ENCODE results near the gene SLC38A10. TPM values are rescaled to one million over a fixed set of nuclear protein-coding genes. Genes with fewer than 3 reads are reported as not detected.

The SLC38A10 gene
- total RNA-seq, 1 donor from 2014 or later: 71.6 TPM

DNA sequence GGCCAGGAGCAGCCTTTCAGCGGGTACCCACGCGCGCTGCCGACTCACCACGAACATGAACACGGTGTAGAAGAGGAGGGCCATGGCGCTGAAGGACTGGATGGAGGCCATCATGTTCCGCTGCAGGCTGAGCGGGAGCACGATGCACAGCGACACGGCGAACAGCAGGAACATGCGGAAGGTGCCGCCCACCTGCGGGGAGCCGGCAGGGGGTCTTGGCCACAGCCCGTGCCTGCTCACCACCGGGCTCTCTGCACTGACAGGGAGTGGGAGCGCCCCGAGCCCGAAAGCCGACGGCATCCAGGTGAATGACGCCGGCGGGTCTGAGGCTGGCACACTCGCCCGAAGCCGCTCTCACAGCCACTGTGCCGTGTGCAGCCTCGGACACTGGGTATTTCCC lies 13.0 kb downstream of the SLC38A10 start:
- no peak for DNase-seq (ENCODE audit: low read depth)
- H3K4me3 ChIP-seq (ENCODE audit: low read depth, low read length): no peak overlapping the region
- TF ChIP-seq, protein P1, sequence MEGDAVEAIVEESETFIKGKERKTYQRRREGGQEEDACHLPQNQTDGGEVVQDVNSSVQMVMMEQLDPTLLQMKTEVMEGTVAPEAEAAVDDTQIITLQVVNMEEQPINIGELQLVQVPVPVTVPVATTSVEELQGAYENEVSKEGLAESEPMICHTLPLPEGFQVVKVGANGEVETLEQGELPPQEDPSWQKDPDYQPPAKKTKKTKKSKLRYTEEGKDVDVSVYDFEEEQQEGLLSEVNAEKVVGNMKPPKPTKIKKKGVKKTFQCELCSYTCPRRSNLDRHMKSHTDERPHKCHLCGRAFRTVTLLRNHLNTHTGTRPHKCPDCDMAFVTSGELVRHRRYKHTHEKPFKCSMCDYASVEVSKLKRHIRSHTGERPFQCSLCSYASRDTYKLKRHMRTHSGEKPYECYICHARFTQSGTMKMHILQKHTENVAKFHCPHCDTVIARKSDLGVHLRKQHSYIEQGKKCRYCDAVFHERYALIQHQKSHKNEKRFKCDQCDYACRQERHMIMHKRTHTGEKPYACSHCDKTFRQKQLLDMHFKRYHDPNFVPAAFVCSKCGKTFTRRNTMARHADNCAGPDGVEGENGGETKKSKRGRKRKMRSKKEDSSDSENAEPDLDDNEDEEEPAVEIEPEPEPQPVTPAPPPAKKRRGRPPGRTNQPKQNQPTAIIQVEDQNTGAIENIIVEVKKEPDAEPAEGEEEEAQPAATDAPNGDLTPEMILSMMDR (conservative IDR thresholded peaks at IDR 0.05; ENCODE audit: low read depth, low read length): no peak

DNA sequence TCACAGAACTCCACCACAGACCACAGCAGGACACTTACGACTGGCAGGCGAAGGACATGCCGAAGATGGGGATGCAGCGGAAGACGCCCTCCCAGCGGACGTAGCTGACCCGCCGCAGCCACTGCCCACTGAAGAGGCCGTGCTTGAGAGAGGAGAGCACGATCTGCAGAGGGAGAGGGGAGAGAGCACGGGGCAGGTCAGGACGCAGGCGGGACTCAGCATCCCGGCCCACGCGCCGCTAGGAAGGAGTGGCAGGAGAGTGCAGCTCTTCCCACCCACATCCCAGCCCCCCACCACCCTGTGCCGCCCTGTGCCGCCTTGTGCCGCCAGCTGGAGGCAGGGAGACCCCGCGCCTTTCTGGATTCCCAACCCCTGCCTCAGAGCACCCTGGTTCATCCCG lies 14.5 kb downstream of the SLC38A10 start:
- no peak for DNase-seq (ENCODE audit: low read depth)
- no peak overlapping the region for H3K4me3 ChIP-seq (ENCODE audit: low read depth, low read length)
- TF ChIP-seq, protein P1 (conservative IDR thresholded peaks at IDR 0.05; ENCODE audit: low read depth, low read length): no peak

DNA sequence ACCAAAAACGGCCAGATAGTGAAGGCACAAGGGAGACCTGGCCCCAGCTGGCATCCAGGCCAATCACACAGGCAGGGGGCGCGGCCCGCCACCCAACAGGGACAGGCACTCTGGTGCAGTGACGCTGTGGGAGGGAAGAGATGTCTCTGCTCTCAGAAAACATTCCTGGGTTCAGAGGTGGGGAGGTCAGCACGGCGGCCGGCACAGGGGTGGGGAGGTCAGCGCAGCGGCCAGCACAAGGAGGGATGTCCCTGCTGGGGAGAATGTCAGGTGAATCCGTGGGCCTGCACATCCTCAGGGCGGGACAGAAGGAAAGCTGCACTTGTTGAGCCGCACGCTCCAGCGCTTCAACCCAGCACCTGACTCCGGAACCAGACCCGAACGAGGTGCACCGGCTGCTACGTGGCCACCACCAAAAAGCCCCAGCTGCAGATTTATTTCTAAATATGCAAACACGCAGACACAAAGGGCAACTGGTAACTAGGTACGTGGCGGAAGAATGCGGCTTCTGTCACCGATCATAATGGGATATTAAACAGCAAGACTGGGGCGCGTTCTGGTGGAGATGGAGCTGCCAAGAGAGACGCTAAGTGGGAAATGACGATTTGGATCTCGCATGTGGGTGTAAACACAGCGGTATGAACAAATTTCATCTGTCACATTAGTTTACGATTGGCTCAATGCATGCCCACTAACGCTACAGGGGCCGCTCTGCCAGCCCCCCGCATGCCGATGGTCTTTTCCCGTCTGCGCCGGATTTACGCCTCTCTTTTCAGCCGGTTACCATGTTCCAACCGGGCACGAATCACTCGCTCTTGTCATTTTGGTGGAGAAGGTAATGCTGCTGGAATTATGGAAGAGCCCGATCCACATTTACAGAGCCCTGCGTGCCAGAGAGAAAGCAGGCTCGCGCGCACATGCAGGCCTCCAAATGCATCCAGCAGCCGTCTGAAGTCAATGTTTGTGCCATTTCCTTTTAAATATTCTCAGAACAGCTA lies 15.5 kb downstream of the SLC38A10 start:
- TF ChIP-seq, protein P1 (conservative IDR thresholded peaks at IDR 0.05; ENCODE audit: low read depth, low read length): no peak
- DNase-seq (ENCODE audit: low read depth): no peak
- H3K4me3 ChIP-seq (ENCODE audit: low read depth, low read length): no peak overlapping the region

DNA sequence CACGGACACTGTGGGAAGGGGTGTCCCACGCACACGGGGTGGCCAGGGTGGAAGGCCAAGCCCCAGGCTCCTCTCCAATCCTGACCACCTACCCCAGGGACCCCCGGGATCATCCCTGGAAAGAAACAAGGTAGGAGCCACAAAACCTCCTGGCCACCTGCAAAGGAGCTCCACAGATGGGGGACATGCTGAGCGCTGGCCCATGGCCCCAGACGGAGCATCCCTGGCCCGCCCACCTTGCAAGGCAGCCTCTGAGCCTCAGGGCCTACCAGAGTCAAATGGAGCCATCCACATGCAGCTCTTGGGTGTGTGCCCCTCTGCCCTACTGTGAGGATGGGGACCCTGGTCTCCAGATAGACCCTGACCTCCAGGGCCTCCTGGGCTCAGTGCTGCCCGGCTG lies 16.3 kb downstream of the SLC38A10 start:
- TF ChIP-seq, protein P1 (conservative IDR thresholded peaks at IDR 0.05; ENCODE audit: low read depth, low read length): no peak
- DNase-seq (ENCODE audit: low read depth): no peak
- H3K4me3 ChIP-seq (ENCODE audit: low read depth, low read length): no peak overlapping the region

DNA sequence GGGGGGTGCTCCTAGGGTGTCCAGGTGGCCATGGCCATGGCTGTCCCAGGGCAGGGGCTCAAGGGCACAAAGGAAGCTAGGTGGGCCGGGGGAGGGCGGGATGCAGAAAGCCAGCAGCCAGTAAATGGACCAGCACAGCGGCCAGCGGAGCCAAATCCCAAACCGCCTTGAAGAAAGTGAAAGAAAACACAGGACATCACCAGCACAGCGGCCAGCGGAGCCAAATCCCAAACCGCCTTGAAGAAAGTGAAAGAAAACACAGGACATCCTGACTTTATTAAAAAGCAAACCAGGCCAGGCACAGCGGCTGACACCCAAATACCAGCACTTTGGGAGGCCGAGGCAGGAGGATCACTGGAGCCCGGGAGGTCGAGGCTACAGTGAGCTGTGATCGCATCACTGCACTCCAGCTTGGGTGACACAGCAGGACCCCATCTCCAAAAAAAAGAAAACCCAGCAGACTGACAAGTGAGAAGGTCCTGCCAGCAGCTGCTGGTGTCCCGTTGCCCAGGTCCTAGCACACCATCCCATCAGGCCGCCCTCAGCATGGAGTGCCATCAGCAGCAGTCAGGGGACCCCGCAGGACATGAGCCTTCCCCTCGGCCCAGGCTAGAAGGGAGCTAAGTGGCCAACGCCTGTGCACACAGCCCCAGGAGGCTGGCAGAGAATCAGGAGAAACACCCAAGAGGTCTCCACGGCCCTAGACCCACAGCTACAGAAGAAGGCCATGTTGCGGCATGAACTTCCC lies 17.0 kb downstream of the SLC38A10 start:
- no peak for DNase-seq (ENCODE audit: low read depth)
- no peak overlapping the region for H3K4me3 ChIP-seq (ENCODE audit: low read depth, low read length)
- TF ChIP-seq, protein P1 (conservative IDR thresholded peaks at IDR 0.05; ENCODE audit: low read depth, low read length): no peak

- H3K4me3 ChIP-seq (ENCODE audit: low read depth, low read length): no peak overlapping the region
- DNase-seq (ENCODE audit: low read depth): no peak
- TF ChIP-seq, protein P1 (conservative IDR thresholded peaks at IDR 0.05; ENCODE audit: low read depth, low read length): no peak
Measured at GRCh38 chr17:81277421-81277820, 17.7 kb downstream of the SLC38A10 start.
